K562 (cell line): ENCODE results near the gene PLBD1. TPM values are rescaled to one million over a fixed set of nuclear protein-coding genes. Genes with fewer than 3 reads are reported as not detected.

Experiments
- ATAC-seq: fragments of 200-7000 bp; cut with Tn5 transposase; 3 replicates; pipeline ENCODE4 v1.9.1; 2020; ENCODE audit warnings: moderate library complexity
- BruUV-seq: library from RNA; stranded (reverse); fragments of 400-500 nt; replicated peaks from 2 replicates; lab custom pipeline; 2021; lab: Mats Ljungman, UMichigan
- CTCF ChIA-PET: fragments of 300-600 bp; formaldehyde crosslinking; extraction: SDS; loops from one replicate; lab custom pipeline; 2021; ENCODE audit warnings: low intra/inter-chr PET ratio; lab: Yijun Ruan, JAX
- POLR2A ChIA-PET: fragments of 300-600, 350-650 bp; sonication (Branson Sonifier 250); formaldehyde crosslinking; extraction: SDS; loops from one replicate; lab custom pipeline; 2021; ENCODE audit warnings: antibody characterized with exemption, inconsistent platforms; lab: Yijun Ruan, JAX
- DNase-seq, 4 experiments: peaks; one replicate each; pipeline versions ENCODE4 v3.0.0 to v3.0.0-alpha.2; 2011 to 2018; ENCODE audit warnings: low spot score in 3 of 4, mixed read lengths in 3 of 4; ENCODE audit errors: extremely low read depth in 1 of 4
- FAIRE-seq: peaks from 2 replicates; lab custom pipeline; 2011; peaks lifted over from hg19 to GRCh38; lab: Jason Lieb, UNC
- H2AFZ ChIP-seq: 2 replicates; pipeline ENCODE4 v1.6.0; 2011; ENCODE audit warnings: low read depth, low read length, control low read depth, inconsistent platforms
- H3K27ac ChIP-seq: fragments of 200-600 bp; 3 replicates; pipeline ENCODE4 v1.8.0; 2011; ENCODE audit warnings: low read depth, mild to moderate bottlenecking, control low read depth, inconsistent platforms, low read length, moderate library complexity, mixed read lengths; ENCODE audit errors: extremely low read depth
- H3K27me3 ChIP-seq, 2 experiments: fragments of 300-600 bp in 1 of 2; 2 replicates in 1 of 2; 3 replicates in 1 of 2; pipeline versions ENCODE4 v1.6.0 to v1.8.0; 2011; ENCODE audit warnings: inconsistent platforms in 2 of 2, low read length in 2 of 2, mild to moderate bottlenecking in 1 of 2, mixed read lengths in 1 of 2, moderate library complexity in 1 of 2; ENCODE audit not compliant: control insufficient read depth in 2 of 2, insufficient read depth in 2 of 2
- H3K36me3 ChIP-seq: fragments of 300-600 bp; 3 replicates; pipeline ENCODE4 v1.8.0; 2011; ENCODE audit warnings: mild to moderate bottlenecking, low read length, inconsistent platforms; ENCODE audit not compliant: control insufficient read depth, insufficient read depth
- H3K4me1 ChIP-seq, 2 experiments: fragments of 200-600 bp in 1 of 2; replicated peaks in 1 of 2; 2 replicates in 1 of 2; 3 replicates in 1 of 2; pipeline versions ENCODE4 v1.5.1 to v1.8.0; 2011; ENCODE audit warnings: inconsistent platforms in 2 of 2, low read length in 2 of 2, mild to moderate bottlenecking in 1 of 2, mixed read lengths in 1 of 2, moderate library complexity in 1 of 2; ENCODE audit not compliant: control insufficient read depth in 2 of 2, insufficient read depth in 2 of 2
- H3K4me2 ChIP-seq: 2 replicates; pipeline ENCODE4 v1.6.1; 2011; ENCODE audit warnings: low read length, control low read depth, inconsistent platforms, mixed read lengths; ENCODE audit not compliant: insufficient read depth
- H3K4me3 ChIP-seq: fragments of 200-600 bp; sonication (generic), shearing (Covaris generic); 2 replicates; pipeline ENCODE4 v1.5.1; 2016; ENCODE audit warnings: control low read depth, inconsistent platforms
- H3K79me2 ChIP-seq: fragments of 200-600 bp; 3 replicates; pipeline ENCODE4 v1.8.0; 2011; ENCODE audit warnings: low read length, inconsistent platforms; ENCODE audit not compliant: control insufficient read depth, insufficient read depth
- H3K9ac ChIP-seq, 2 experiments: 2 replicates each; pipeline versions ENCODE4 v1.6.0 to v1.6.1; 2011; ENCODE audit warnings: low read depth in 2 of 2, low read length in 2 of 2, control low read depth in 1 of 2, inconsistent platforms in 1 of 2, mild to moderate bottlenecking in 1 of 2, mixed read lengths in 1 of 2; ENCODE audit not compliant: insufficient read depth in 1 of 2
- H3K9me1 ChIP-seq: one replicate; pipeline ENCODE4 v1.6.0; 2011; ENCODE audit warnings: inconsistent platforms, mild to moderate bottlenecking, low read length, moderate library complexity; ENCODE audit not compliant: control insufficient read depth, insufficient read depth
- H3K9me3 ChIP-seq: replicated peaks from 2 replicates; pipeline ENCODE4 v1.5.1; 2011; ENCODE audit warnings: low read depth, low read length, inconsistent platforms; ENCODE audit not compliant: control insufficient read depth, insufficient read depth
- H4K20me1 ChIP-seq: replicated peaks from 2 replicates; pipeline ENCODE4 v1.6.1; 2011; ENCODE audit warnings: low read length, inconsistent platforms, mixed read lengths; ENCODE audit not compliant: control insufficient read depth, insufficient read depth
- CC2D1A ChIP-seq: fragments of 450-650 bp; IDR thresholded peaks from 2 replicates; pipeline ENCODE4 v1.6.1; 2017; ENCODE audit warnings: mild to moderate bottlenecking
- NFE2L1 ChIP-seq: fragments of 450-650 bp; IDR thresholded peaks from 2 replicates; pipeline ENCODE4 v1.6.1; 2016; ENCODE audit warnings: missing genetic modification characterization, low read depth, mild to moderate bottlenecking, missing compliant biosample characterization, moderate library complexity, borderline replicate concordance
- PHF21A ChIP-seq: fragments of 450-650 bp; IDR thresholded peaks from 2 replicates; pipeline ENCODE4 v1.6.1; 2017; ENCODE audit warnings: low read depth, borderline replicate concordance
- RBM22 ChIP-seq: fragments of 200-400 bp; formaldehyde crosslinking; IDR thresholded peaks from 2 replicates; pipeline ENCODE4 v1.6.1; 2018; ENCODE audit warnings: low read length, low read depth; ENCODE audit not compliant: poor library complexity, severe bottlenecking
- RFX1 ChIP-seq: fragments of 450-650 bp; IDR thresholded peaks from 2 replicates; pipeline ENCODE4 v1.6.1; 2016; ENCODE audit warnings: mild to moderate bottlenecking, moderate library complexity
- SIX5 ChIP-seq, 2 experiments: IDR thresholded peaks; 2 replicates each; pipeline ENCODE4 v1.6.1; 2011; ENCODE audit warnings: low read length in 2 of 2, borderline replicate concordance in 1 of 2, low read depth in 1 of 2, mild to moderate bottlenecking in 1 of 2, moderate library complexity in 1 of 2; ENCODE audit not compliant: insufficient read depth in 1 of 2
- ZNF444 ChIP-seq: fragments of 250-450 bp; sonication (Bioruptor Pico); IDR thresholded peaks from 2 replicates; pipeline ENCODE4 v1.4.0; 2020; ENCODE audit warnings: mild to moderate bottlenecking, moderate library complexity
- ZNF644 ChIP-seq: fragments of 200-800 bp; sonication (Bioruptor generic); IDR thresholded peaks from 2 replicates; pipeline ENCODE4 v1.6.1; 2016; ENCODE audit warnings: low read depth, missing genetic modification characterization, missing compliant biosample characterization
- WGBS: fragments of 100-300 bp; shearing (Covaris generic); methylation state at CpG from one replicate; pipeline ENCODE4 v1.1.6; 2016; ENCODE audit warnings: low coverage, mixed read lengths; ENCODE audit not compliant: insufficient coverage; ENCODE audit errors: missing lambda C conversion rate; 5-methylcytosine and 5-hydroxymethylcytosine counted together
- in situ Hi-C: fragments of 300-500 bp; cut with MboI; formaldehyde crosslinking; loops from 4 replicates; pipeline ENCODE4 v1.15.0; 2018; ENCODE audit warnings: inconsistent platforms, mixed read lengths
- intact Hi-C: fragments of 100-400 bp; cut with micrococcal nuclease; formaldehyde crosslinking; loops from 2 replicates; pipeline ENCODE4 v1.14.2; 2022
- polyA plus RNA-seq, 8 experiments: library from polyadenylated mRNA; depleted of rRNA in 4 of 8; stranded (reverse) in 5 of 8; unstranded in 3 of 8; fragments of >200 nt; fragmentation: Nextera tagmentation in 2 of 8; fragmentation: Illumina TruSeq in 1 of 8; extraction: Ambion mirVana in 2 of 8; extraction: Trizol in 1 of 8; gene quantifications; 2 replicates each; pipeline versions ENCODE4 v1.2.1 to v1.2.3, GENCODE V29; 2011 to 2014; ENCODE audit warnings: inconsistent platforms in 1 of 8, missing spikeins in 1 of 8
- total RNA-seq, 7 experiments: library from RNA; depleted of rRNA in 6 of 7; stranded (reverse); fragments of >200 nt in 6 of 7; fragmentation: Illumina TruSeq in 2 of 7; extraction: Trizol in 2 of 7; gene quantifications; 2 replicates each; pipeline versions ENCODE4 v1.2.1 to v1.2.3, GENCODE V29; 2011 to 2021; ENCODE audit warnings: low replicate concordance in 1 of 7
- TF ChIP-seq, protein P1 (sequence below): fragments of 200-800 bp; sonication (Bioruptor generic); IDR thresholded peaks from 2 replicates; pipeline ENCODE4 v1.6.1; 2017; ENCODE audit warnings: missing genetic modification characterization, missing compliant biosample characterization
- TF ChIP-seq, protein P2 (sequence below): fragments of 200-800 bp; sonication (Bioruptor generic); IDR thresholded peaks from 2 replicates; pipeline ENCODE4 v1.6.1; 2017; ENCODE audit warnings: missing genetic modification characterization, missing compliant biosample characterization

Gene PLBD1
- total and polyA plus RNA-seq, 9 of the 15 experiments (the other 6 are each of a cell fraction or from before 2014, with no cell fraction given), result 7.1 to 37.0 (median 20.6) TPM

DNA sequence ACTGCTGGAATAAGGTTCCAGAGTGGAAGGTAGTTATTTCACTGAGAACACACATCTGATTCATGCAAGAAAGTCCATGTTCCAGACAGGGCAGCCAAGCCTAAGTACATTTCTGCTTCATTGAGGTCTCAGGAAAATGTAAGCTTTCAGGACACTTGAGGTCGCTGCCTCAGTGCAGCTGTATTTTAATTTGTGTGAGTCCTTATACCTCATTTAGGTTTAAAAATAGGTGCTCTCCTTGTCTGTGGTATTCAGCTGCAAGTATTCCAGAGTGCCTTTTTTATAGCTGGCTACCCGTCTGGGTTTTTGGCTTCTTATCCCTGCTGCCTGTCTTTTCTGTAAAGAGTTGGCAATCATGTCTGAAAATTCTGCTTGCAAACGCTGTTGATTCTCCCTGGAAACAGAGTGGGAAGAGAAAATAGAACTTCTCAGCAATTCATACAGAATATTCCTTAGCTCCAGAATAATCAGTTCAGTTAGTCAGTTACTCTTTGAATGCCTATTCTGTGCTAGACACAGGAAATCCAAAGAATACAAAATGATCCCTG, 45.3 kb upstream of the PLBD1 start (continued):
- TF ChIP-seq, protein P1, sequence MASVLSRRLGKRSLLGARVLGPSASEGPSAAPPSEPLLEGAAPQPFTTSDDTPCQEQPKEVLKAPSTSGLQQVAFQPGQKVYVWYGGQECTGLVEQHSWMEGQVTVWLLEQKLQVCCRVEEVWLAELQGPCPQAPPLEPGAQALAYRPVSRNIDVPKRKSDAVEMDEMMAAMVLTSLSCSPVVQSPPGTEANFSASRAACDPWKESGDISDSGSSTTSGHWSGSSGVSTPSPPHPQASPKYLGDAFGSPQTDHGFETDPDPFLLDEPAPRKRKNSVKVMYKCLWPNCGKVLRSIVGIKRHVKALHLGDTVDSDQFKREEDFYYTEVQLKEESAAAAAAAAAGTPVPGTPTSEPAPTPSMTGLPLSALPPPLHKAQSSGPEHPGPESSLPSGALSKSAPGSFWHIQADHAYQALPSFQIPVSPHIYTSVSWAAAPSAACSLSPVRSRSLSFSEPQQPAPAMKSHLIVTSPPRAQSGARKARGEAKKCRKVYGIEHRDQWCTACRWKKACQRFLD (CRISPR knock-in tag), result no peak
- TF ChIP-seq PHF21A, result no peak
- no peak for TF ChIP-seq CC2D1A
- no peak for TF ChIP-seq ZNF644 (tag)
- no peak for TF ChIP-seq ZNF444 (CRISPR knock-in tag)
- TF ChIP-seq, protein P2, sequence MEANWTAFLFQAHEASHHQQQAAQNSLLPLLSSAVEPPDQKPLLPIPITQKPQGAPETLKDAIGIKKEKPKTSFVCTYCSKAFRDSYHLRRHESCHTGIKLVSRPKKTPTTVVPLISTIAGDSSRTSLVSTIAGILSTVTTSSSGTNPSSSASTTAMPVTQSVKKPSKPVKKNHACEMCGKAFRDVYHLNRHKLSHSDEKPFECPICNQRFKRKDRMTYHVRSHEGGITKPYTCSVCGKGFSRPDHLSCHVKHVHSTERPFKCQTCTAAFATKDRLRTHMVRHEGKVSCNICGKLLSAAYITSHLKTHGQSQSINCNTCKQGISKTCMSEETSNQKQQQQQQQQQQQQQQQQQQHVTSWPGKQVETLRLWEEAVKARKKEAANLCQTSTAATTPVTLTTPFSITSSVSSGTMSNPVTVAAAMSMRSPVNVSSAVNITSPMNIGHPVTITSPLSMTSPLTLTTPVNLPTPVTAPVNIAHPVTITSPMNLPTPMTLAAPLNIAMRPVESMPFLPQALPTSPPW, result no peak
- TF ChIP-seq RFX1, result no peak

DNA sequence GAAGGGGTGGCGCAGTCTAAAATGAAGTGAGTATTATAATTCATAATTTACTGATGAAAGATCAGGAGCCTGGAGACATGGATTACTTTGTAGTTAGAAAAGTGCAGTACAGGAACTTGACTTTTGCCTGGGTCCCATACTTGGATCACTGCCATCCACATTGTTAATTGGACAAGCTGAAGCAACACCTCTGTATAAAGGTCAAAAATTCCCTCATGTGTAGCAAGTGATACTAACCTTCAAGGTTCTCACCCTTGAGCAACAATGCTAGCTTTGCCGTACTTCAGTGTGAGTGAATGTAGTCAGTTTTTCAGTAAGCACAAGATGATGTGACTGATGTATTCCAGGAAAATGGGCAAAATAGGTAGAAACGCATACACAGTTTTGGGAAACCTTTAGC, 44.6 kb upstream of the PLBD1 start:
- H3K4me1 ChIP-seq, result no peaks in the 10 kb centered on the region
- no peak overlapping the region for H2AFZ ChIP-seq
- TF ChIP-seq NFE2L1 (tag), result no peak
- no peak for TF ChIP-seq ZNF444 (CRISPR knock-in tag)
- no peak for TF ChIP-seq RBM22
- no peak for TF ChIP-seq SIX5 (IDR thresholded peaks at IDR 0.05; ENCODE audit: borderline replicate concordance in 1 of 2, insufficient read depth in 1 of 2, low read depth in 1 of 2, low read length in 2 of 2)
- whole genome bisulfite sequencing, result 17% methylated on average over 3 of the region's 3 CpGs
- no peaks in the 10 kb centered on the region for H3K27me3 ChIP-seq
- H3K36me3 ChIP-seq, result no peaks in the 10 kb centered on the region
- no peaks in the 10 kb centered on the region for H3K79me2 ChIP-seq
- no peak overlapping the region for H3K4me3 ChIP-seq
- in situ Hi-C loops, result no loop called here
- H3K9ac ChIP-seq, result no peak overlapping the region
- H4K20me1 ChIP-seq, result no peaks in the 10 kb centered on the region
- no peak for ATAC-seq
- DNase-seq, result no peak
- ChIA-PET CTCF (no interaction called here), POLR2A (interaction anchor here (0.8 kb wide), 1 partner anchor 427 kb away, joined by 3 read pairs; no protein-coding TSS in a partner anchor)
- no TSS peak for BruUV-seq
- H3K9me3 ChIP-seq, result no peaks in the 10 kb centered on the region
- H3K4me2 ChIP-seq, result no peak overlapping the region
- no peak for FAIRE-seq
- H3K27ac ChIP-seq, result no peak overlapping the region
- no peaks in the 10 kb centered on the region for H3K9me1 ChIP-seq
- intact Hi-C loops, result no loop called here
